ENCODE data around the gene CAPN2.

DNA sequence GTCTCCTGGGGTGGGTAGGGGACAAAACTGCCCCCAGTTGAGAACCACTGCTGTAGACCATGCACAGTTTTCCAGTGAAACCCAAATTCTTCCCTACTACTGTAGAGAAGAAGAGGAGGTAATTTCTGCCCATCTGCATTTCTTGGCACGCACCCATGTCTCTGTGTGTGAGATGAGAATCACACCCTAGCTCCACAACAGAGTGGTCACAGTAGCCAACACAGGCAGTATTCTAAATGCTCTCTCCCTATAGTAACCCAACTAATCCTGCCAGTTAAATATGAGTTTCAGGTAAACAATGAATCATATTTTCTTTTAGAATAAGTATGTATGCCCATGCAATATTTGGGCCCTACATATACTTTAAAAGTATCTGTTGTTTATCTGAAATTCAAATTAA lies 1.2 kb upstream of the CAPN2 start:
- no peak for TF ChIP-seq POLR2A (IDR thresholded peaks at IDR 0.05)
- TF ChIP-seq, protein P1, sequence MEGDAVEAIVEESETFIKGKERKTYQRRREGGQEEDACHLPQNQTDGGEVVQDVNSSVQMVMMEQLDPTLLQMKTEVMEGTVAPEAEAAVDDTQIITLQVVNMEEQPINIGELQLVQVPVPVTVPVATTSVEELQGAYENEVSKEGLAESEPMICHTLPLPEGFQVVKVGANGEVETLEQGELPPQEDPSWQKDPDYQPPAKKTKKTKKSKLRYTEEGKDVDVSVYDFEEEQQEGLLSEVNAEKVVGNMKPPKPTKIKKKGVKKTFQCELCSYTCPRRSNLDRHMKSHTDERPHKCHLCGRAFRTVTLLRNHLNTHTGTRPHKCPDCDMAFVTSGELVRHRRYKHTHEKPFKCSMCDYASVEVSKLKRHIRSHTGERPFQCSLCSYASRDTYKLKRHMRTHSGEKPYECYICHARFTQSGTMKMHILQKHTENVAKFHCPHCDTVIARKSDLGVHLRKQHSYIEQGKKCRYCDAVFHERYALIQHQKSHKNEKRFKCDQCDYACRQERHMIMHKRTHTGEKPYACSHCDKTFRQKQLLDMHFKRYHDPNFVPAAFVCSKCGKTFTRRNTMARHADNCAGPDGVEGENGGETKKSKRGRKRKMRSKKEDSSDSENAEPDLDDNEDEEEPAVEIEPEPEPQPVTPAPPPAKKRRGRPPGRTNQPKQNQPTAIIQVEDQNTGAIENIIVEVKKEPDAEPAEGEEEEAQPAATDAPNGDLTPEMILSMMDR (IDR thresholded peaks at IDR 0.05): no peak
